GM23338 (cell line): Measurements from ENCODE around the gene ANXA6. TPM values are rescaled to one million over a fixed set of nuclear protein-coding genes. Genes with fewer than 3 reads are reported as not detected.

ENCODE experiments used
- JUNB ChIP-seq: IDR thresholded peaks from one replicate; pipeline ENCODE4 v1.6.1; 2016; ENCODE audit warnings: antibody characterized with exemption; ENCODE audit not compliant: unreplicated experiment
- NANOG ChIP-seq: IDR thresholded peaks from 2 replicates; pipeline ENCODE4 v1.6.1; 2016; ENCODE audit warnings: antibody characterized with exemption, borderline replicate concordance
- POLR2AphosphoS5 ChIP-seq: IDR thresholded peaks from 2 replicates; pipeline ENCODE4 v1.6.1; 2016; ENCODE audit warnings: antibody characterized with exemption, low read depth
- ZNF114 ChIP-seq: fragments of 250-450 bp; sonication (Bioruptor Pico); IDR thresholded peaks from 2 replicates; pipeline ENCODE4 v1.5.0; 2020; ENCODE audit warnings: mild to moderate bottlenecking, moderate library complexity
- polyA plus RNA-seq: library from polyadenylated mRNA; unstranded; fragments of >200 nt; fragmentation: Nextera tagmentation; extraction: Ambion mirVana; gene quantifications from 2 replicates; pipeline ENCODE4 v1.2.1, GENCODE V29; 2016
- total RNA-seq: library from RNA; depleted of rRNA; stranded (reverse); fragments of >200 nt; shearing (Covaris generic); gene quantifications from 2 replicates; pipeline ENCODE4 v1.2.3, GENCODE V29; 2014
- TF ChIP-seq, protein P1 (sequence below): fragments of 250-450 bp; sonication (Bioruptor Pico); IDR thresholded peaks from 2 replicates; pipeline ENCODE4 v1.5.0; 2020; ENCODE audit warnings: mild to moderate bottlenecking, moderate library complexity
- TF ChIP-seq, protein P2 (sequence below): IDR thresholded peaks from one replicate; pipeline ENCODE4 v1.6.1; 2018; ENCODE audit warnings: antibody characterized with exemption; ENCODE audit not compliant: unreplicated experiment

ANXA6 gene
- total and polyA plus RNA-seq, 2 experiments from 2014 or later, result 26.5 to 110 TPM

- TF ChIP-seq, protein P1, sequence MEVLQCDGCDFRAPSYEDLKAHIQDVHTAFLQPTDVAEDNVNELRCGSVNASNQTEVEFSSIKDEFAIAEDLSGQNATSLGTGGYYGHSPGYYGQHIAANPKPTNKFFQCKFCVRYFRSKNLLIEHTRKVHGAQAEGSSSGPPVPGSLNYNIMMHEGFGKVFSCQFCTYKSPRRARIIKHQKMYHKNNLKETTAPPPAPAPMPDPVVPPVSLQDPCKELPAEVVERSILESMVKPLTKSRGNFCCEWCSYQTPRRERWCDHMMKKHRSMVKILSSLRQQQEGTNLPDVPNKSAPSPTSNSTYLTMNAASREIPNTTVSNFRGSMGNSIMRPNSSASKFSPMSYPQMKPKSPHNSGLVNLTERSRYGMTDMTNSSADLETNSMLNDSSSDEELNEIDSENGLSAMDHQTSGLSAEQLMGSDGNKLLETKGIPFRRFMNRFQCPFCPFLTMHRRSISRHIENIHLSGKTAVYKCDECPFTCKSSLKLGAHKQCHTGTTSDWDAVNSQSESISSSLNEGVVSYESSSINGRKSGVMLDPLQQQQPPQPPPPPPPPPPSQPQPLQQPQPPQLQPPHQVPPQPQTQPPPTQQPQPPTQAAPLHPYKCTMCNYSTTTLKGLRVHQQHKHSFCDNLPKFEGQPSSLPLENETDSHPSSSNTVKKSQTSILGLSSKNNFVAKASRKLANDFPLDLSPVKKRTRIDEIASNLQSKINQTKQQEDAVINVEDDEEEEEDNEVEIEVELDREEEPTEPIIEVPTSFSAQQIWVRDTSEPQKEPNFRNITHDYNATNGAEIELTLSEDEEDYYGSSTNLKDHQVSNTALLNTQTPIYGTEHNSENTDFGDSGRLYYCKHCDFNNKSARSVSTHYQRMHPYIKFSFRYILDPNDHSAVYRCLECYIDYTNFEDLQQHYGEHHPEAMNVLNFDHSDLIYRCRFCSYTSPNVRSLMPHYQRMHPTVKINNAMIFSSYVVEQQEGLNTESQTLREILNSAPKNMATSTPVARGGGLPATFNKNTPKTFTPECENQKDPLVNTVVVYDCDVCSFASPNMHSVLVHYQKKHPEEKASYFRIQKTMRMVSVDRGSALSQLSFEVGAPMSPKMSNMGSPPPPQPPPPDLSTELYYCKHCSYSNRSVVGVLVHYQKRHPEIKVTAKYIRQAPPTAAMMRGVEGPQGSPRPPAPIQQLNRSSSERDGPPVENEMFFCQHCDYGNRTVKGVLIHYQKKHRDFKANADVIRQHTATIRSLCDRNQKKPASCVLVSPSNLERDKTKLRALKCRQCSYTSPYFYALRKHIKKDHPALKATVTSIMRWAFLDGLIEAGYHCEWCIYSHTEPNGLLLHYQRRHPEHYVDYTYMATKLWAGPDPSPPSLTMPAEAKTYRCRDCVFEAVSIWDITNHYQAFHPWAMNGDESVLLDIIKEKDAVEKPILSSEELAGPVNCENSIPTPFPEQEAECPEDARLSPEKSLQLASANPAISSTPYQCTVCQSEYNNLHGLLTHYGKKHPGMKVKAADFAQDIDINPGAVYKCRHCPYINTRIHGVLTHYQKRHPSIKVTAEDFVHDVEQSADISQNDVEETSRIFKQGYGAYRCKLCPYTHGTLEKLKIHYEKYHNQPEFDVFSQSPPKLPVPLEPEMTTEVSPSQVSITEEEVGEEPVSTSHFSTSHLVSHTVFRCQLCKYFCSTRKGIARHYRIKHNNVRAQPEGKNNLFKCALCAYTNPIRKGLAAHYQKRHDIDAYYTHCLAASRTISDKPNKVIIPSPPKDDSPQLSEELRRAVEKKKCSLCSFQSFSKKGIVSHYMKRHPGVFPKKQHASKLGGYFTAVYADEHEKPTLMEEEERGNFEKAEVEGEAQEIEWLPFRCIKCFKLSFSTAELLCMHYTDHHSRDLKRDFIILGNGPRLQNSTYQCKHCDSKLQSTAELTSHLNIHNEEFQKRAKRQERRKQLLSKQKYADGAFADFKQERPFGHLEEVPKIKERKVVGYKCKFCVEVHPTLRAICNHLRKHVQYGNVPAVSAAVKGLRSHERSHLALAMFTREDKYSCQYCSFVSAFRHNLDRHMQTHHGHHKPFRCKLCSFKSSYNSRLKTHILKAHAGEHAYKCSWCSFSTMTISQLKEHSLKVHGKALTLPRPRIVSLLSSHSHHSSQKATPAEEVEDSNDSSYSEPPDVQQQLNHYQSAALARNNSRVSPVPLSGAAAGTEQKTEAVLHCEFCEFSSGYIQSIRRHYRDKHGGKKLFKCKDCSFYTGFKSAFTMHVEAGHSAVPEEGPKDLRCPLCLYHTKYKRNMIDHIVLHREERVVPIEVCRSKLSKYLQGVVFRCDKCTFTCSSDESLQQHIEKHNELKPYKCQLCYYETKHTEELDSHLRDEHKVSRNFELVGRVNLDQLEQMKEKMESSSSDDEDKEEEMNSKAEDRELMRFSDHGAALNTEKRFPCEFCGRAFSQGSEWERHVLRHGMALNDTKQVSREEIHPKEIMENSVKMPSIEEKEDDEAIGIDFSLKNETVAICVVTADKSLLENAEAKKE (CRISPR knock-in tag), result no peak
- TF ChIP-seq, protein P2, sequence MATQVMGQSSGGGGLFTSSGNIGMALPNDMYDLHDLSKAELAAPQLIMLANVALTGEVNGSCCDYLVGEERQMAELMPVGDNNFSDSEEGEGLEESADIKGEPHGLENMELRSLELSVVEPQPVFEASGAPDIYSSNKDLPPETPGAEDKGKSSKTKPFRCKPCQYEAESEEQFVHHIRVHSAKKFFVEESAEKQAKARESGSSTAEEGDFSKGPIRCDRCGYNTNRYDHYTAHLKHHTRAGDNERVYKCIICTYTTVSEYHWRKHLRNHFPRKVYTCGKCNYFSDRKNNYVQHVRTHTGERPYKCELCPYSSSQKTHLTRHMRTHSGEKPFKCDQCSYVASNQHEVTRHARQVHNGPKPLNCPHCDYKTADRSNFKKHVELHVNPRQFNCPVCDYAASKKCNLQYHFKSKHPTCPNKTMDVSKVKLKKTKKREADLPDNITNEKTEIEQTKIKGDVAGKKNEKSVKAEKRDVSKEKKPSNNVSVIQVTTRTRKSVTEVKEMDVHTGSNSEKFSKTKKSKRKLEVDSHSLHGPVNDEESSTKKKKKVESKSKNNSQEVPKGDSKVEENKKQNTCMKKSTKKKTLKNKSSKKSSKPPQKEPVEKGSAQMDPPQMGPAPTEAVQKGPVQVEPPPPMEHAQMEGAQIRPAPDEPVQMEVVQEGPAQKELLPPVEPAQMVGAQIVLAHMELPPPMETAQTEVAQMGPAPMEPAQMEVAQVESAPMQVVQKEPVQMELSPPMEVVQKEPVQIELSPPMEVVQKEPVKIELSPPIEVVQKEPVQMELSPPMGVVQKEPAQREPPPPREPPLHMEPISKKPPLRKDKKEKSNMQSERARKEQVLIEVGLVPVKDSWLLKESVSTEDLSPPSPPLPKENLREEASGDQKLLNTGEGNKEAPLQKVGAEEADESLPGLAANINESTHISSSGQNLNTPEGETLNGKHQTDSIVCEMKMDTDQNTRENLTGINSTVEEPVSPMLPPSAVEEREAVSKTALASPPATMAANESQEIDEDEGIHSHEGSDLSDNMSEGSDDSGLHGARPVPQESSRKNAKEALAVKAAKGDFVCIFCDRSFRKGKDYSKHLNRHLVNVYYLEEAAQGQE, result no peak
- TF ChIP-seq JUNB (no peak), POLR2AphosphoS5 (no peak), ZNF114 (no peak), NANOG (no peak)
Measured at GRCh38 chr5:151075698-151076331, 81.8 kb downstream of the ANXA6 start (continued).
